NCI-H2227 treated with DMSO at 0.1 percent for 48 hours (cell line): Measurements from ENCODE around the gene LAIR2.
"Not testable (repeated sequence)": the region's sequence is repeated elsewhere in the genome, so short reads cannot be mapped to it uniquely, and the experiment has no call there.

ENCODE experiments used
- DNase-seq: peaks from one replicate; lab custom pipeline; 2025; lab: John Stamatoyannopoulos, UW

The LAIR2 gene

GRCh38 chr19:54493967-54494585, 8.6 kb upstream of the LAIR2 start:
- DNase-seq: no peak

- DNase-seq: not testable (repeated sequence)
Measured at GRCh38 chr19:54495284-54495683, 7.3 kb upstream of the LAIR2 start.

GRCh38 chr19:54497747-54498450, 4.7 kb upstream of the LAIR2 start:
- not testable (repeated sequence) for DNase-seq

GRCh38 chr19:54498451-54498772, 4.2 kb upstream of the LAIR2 start:
- not testable (repeated sequence) for DNase-seq

- not testable (repeated sequence) for DNase-seq
Measured at GRCh38 chr19:54505542-54505941, 2.9 kb downstream of the LAIR2 start.

GRCh38 chr19:54506079-54506478, 3.4 kb downstream of the LAIR2 start:
- no peak for DNase-seq

GRCh38 chr19:54507038-54507717, 4.5 kb downstream of the LAIR2 start:
- not testable (repeated sequence) for DNase-seq

GRCh38 chr19:54507824-54508223, 5.2 kb downstream of the LAIR2 start:
- DNase-seq: no peak

- not testable (repeated sequence) for DNase-seq
Measured at GRCh38 chr19:54508487-54508886, 5.9 kb downstream of the LAIR2 start.

GRCh38 chr19:54509200-54509940, 6.7 kb downstream of the LAIR2 start:
- DNase-seq: not testable (repeated sequence)

GRCh38 chr19:54515156-54515555, 12.5 kb downstream of the LAIR2 start:
- no peak for DNase-seq

GRCh38 chr19:54517483-54517882, 14.9 kb downstream of the LAIR2 start:
- no peak for DNase-seq

GRCh38 chr19:54518844-54519243, 16.2 kb downstream of the LAIR2 start:
- no peak for DNase-seq

GRCh38 chr19:54521022-54521859, 18.6 kb downstream of the LAIR2 start:
- no peak for DNase-seq

GRCh38 chr19:54521860-54522513, 19.4 kb downstream of the LAIR2 start:
- DNase-seq: no peak

- no peak for DNase-seq
Measured at GRCh38 chr19:54523403-54523802, 20.8 kb downstream of the LAIR2 start.

- DNase-seq: no peak
Measured at GRCh38 chr19:54525636-54526035, 23.0 kb downstream of the LAIR2 start.

- no peak for DNase-seq
Measured at GRCh38 chr19:54526972-54527371, 24.3 kb downstream of the LAIR2 start.

- no peak for DNase-seq
Measured at GRCh38 chr19:54530866-54531265, 28.2 kb downstream of the LAIR2 start.

GRCh38 chr19:54532528-54532927, 29.9 kb downstream of the LAIR2 start:
- DNase-seq: no peak

GRCh38 chr19:54533476-54533875, 30.8 kb downstream of the LAIR2 start:
- DNase-seq: no peak
